GM19025 (cell line): Measurements from ENCODE around the gene WNT5A.
"Not testable (repeated sequence)": the region's sequence is repeated elsewhere in the genome, so short reads cannot be mapped to it uniquely, and the experiment has no call there.

Source experiments
- ATAC-seq: cut with Tn5 transposase; IDR thresholded peaks from one replicate; pipeline ENCODE4 v1.9.1; 2021; ENCODE audit warnings: mild to moderate bottlenecking, low read depth, moderate library complexity; ENCODE audit not compliant: unreplicated experiment

WNT5A gene

DNA sequence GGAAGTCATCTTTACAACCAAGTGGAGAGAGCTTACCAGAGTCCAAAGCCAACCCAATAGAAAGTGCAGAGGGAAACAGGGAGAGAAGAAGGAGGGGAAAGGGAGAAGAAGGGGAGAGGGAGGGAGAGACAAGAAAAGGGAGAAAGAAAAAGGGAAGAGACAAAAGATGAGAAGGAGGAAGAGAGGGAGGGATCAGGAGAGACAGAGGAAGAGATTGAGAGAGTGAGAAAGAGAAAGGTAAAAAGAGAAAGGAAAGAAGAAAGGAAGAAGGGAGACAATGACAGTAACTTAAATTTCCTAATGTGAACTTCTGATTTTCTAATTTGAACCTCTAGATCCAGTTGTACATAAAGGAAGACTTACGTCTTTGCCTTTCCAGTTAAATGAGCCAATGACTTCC, 20.7 kb upstream of the WNT5A start:
- ATAC-seq, result no peak

DNA sequence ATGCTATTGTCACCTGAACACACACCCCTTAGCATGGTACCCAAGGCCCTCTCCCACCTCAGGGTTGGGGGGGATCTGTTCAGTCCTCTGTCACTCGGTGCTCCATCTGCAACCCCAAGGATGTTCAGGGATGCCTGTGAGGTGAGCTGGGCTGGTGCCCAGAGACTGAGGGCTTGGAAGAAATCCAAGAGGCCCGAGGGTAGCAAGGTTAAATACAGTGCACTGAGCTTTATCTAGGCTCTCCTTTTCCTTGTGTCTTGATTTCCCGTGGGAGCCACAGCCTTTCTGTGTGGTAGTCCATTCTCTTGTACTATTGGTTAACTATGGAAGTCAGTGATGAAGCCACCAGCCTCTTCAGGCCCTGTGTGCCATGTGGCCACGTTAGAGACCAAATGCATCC, 18.7 kb upstream of the WNT5A start:
- ATAC-seq, result no peak

DNA sequence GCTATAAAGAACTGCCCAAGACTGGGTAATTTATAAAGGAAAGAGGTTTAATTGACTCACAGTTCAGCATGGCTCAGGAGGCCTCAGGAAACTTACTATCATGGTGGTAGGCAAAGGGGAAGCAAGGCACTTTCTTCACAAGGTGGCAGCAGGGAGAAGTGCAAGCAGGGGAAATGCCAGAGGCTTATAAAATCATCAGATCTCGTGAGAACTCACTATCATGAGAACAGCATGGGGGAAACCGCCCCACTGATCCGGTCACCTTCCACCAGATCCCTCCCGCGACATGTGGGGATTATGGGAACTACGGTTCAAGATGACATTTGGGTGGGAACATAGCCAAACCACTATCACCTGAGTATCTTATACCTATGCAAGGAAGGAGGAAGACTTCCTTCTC, 18.0 kb upstream of the WNT5A start:
- ATAC-seq, result not testable (repeated sequence)

DNA sequence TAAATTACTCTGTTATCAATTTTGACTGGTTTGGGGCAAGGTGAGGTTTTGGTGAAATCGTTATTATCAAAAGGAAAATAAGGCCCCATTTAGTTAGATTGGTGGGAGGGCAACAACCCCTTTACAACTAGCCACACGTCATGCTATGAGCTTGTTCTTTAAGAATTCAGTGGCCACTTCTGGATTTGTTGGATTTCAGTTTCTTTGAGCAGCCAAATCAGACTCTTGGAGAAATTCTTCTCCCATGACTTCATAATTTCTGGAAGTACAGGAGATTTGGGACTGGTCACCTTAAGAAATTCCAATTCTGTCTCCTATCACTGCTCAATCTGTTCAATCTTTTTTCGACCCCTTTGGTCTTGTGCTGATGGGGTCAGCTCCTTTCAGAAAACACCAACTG, 14.8 kb upstream of the WNT5A start:
- ATAC-seq, result no peak

DNA sequence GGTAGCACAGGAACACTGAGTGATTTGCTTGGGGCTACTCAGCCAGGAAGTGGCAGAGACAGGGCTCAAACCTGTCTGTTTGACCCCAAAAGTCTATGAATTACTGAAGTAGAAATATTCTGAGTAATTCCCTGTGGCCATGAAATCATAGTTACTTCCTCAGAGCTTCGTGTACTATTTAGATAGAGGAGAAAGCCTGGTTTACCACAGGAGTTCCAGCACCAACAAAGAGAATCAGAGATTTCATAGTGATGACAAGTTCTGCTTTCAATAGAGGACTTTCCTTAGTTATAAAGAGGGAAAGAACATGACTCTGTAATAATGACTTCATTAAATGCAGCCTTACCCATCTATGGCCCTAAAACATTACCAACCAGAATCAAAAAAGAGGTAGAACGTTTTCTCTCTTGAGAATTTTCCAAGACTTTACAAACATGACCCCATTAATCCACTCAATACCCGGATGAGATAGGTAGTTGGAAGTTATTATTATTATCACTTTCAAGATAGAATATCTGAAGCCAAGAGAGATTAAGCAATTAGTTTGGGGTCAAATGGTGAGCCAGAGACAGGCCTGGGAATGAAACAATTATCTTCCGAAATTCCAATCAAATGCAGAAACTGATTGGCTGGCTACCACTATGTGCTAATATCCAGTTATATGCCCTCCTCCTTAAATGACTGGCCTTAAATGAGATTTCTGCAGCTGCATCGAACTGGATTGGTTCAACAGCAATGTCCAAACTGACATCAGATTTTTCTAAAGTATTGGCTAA, 13.6 kb upstream of the WNT5A start:
- ATAC-seq, result no peak

DNA sequence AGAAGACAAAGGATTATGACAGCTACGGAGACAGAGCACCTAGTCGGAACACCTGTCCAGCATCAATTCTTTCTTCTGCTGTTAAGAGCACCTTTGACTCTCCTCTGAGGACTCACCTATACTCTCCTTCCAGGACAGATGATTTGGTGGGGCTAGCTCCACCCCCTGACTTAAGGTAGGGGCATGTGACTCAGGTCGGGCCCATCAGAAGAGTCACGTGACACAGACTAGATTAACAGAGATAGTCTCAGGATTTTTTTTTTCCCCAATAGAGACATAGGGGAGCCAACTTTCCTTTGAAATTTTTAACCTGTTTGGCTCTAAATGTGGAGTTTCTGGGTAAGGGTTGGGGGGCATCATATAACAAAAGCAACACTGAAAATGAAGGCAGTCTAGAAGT, 11.4 kb upstream of the WNT5A start:
- ATAC-seq, result no peak

DNA sequence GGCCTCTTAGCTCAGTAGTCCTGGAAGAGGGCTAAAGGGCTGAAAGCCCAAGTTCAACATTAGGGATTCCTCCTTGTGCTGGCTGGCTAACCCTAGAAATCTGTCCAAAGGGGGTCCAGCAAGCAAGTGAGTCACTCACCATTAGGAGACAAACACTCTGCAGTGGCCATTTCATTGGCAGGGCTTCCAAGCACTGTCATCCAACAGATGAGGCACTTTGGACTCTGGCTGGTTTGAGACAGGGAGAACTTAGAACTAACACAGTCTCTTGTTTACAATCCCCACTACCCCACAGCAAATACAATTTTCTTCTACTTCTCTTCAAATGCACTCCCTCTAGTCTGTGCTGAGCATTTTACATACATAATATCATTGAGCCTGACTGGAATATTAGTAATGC, 10.1 kb upstream of the WNT5A start:
- no peak for ATAC-seq

DNA sequence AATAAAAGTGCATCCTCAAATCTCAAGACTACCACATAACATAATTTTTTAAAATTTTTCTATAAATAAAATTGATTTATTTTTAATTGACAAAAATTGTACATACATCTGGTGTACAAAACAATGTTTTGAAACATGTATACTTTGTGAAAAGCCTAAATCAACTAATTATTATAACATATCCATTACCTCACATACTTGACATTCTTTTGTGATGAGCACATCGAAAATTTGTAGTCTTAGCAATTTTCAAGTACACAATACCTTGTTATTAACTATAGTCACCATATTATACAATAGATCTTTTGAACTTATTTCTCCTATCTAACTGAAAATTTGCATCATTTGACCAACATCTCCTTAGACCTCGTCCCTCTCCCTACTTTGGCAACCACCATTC, 7.9 kb upstream of the WNT5A start:
- ATAC-seq, result no peak

DNA sequence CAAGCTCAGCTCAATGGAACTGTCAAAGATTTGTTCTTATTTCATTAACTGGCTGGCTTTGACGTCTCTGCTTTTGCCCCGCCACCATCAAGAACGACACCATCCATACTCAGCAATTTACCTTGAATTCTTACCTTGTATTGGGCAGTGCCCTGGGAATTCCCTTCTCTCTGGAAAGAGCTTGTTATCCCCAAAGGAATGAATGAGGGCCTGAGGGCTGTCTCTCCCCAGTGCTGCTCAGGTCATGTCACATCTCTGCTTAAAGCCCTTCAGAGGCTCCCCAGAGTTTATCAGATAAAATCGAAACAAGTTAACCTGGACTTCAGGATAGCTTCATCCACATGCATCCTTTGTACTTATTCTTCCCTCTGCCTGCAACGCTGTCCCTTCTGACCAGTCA, 5.9 kb upstream of the WNT5A start:
- ATAC-seq, result no peak

DNA sequence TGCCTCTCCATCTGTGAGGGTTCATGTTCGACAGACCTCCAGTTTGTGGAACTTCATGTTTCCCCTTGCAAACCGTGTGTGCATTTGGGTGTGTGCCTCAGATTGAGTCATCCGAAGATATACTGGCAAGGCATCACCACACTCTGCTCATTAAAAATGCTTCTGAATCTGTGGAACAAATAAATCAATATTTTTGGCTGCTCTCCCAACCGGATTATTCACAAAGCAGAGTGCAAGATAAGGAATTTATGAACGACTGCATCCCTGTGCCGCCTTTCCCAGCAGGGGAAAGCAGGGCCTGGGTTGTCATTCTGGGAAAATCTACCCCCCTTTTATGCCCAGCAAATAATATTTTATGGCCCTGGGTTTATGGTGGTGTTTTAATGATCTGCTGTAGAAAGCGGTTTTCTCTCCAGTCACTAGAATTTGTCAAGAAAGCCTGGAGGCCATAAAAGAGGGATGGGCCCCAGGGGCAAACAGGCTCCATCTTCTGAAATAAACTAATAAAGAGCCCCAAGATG, 4.2 kb upstream of the WNT5A start:
- ATAC-seq, result no peak

DNA sequence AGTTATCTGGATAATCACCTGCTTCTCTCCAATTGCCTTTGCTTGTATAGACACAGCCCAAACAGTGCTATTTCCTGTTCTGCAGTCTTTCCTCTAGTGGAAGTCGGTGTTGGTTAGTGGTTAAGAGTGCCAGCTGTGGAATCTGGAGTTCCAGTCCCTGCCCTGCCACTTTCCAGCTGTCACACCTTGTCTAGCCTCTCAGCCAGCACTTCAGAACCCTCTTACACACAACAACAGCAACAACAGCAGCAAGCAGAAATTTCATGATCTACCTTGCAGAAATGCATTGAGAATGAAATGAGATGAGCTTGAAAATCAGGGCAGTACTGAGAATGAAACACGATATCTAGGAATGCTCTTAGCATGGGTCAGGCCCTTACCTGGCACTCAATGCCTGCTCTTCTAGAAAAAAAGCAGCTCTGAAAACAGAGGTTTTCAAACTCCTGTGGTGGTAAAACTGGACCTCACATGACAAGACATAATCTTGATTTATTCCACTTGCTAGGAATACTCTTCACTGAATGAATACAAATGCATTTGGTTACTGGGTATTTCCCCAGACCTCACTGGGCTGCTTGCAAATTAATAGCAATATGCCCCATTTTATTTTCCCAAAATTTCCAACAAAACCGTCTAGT, 3.3 kb upstream of the WNT5A start:
- ATAC-seq, result no peak

DNA sequence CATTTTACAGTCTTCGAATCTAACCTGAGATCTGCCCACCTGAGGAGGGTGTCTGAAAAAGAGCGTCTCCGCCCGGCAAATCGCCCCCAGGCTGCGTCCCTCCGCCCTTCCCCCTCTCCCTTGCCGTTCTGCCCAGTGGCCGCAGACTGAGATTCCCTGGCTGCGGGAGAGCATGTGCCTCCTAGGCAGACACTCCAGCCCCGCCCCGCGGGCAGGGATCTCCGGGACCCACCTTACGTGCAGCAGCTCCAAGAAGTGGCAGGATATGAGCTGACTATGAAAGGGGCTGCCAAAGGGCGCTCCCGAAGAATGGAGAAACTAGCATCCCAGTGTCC, 2.7 kb upstream of the WNT5A start:
- ATAC-seq, result no peak

DNA sequence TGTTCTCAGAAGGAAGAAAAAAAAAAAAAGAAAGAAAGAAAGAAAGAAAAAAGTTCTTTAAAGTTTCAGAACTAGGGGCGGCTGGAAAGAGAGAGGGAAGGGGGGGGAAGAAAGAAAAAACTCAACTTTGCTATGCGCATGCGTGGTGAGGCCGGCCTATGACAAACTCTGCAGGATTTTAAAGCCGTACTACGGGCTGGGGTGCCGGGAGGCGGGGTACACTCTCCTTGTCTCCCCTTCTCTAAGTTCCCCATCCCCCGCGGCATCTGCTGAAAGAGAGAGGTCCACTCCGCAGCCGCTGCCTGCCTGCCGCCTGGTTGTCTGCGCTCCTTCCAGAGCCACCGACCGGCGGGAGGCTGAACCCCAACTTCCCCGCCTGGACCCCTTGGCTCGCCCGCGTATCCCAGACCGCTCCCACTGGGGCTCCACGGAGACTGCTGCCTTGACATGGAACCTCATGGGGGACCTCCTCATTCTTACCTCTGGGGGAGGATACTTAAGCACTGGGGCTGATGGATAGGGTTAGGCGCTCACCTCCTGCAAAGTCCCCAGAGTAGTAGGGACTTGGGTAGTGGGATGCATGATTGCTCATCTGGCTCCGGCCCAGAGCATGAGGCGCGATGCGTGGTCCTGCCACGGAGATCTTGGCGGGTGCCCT, 1.4 kb upstream of the WNT5A start:
- ATAC-seq, result no peak

DNA sequence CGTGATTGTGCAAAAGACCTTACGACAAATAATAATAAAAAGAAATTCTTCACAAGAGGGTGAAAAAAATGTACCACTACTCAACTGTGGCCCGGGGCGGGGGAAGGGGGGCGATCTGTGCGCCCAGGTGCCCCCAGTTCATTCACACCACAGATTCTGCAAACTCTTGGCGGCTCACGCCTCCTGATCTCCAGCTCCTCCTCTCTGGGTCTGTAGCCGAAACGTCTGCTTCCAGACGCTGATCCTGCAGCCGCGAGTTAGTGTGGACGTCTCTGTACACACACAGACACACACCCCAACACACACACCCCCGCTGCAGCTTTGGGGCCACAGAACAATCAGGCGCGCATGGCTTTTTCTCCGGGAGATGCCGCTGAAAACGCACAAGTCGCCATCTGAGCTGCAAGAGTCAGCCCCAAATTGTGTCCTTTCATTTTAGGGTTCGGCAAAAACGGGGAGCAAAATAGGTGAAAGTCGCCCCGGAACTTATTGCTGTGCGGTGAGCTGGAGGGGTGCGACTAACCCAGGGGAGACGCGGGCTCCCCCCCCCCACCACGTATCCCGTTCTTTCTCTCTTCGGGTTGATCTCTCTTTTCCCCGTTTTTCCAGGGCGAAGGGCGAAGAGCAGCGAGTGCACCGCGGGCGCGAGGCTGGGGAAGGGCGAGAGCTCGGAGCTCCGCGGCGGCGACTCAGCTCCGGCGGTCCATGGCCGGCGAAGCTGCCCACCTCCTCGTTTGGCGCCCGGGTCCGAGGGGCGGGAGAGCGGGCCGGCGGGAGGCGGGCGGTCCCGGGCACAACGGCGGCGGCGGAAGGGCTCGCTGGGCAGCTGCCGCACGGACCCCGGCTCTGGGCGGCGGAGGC, 505 bp upstream of the WNT5A start:
- no peak for ATAC-seq

DNA sequence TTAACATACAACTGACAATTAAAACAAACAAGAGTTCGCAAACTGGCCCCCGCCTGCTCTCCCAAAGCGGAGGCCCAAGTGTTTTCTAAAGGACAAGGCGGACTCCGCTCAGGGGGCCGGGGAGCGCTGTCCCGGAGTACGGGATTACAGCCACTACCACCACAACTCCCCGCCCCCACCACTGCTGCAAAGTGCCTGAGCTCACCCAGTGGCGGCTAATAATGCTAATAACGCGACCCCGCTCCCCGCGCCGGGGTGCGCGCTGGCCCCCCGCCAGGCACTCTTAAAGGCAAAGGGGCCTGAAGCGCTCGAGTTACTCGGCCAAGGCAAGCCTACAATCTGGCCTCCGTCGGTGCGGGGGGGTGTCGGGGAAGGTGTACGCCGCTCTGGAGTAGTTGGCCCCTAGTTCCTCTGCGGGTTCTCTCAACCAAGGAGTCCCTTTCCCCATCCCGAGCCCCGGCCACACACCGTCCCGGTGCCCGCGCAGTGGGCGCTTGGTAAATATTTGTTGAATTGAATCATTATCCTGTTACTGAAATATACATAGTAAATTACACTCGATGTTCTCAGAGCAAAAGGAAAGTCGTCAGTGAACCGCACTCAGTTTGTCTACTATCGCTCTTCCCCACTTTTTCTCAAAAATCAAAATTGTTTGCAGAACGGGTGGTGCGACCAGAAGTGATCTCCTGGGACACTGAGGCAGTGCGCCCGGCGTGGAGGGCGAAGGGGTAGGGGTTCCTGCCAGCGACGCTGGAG, 827 bp downstream of the WNT5A start:
- no peak for ATAC-seq

DNA sequence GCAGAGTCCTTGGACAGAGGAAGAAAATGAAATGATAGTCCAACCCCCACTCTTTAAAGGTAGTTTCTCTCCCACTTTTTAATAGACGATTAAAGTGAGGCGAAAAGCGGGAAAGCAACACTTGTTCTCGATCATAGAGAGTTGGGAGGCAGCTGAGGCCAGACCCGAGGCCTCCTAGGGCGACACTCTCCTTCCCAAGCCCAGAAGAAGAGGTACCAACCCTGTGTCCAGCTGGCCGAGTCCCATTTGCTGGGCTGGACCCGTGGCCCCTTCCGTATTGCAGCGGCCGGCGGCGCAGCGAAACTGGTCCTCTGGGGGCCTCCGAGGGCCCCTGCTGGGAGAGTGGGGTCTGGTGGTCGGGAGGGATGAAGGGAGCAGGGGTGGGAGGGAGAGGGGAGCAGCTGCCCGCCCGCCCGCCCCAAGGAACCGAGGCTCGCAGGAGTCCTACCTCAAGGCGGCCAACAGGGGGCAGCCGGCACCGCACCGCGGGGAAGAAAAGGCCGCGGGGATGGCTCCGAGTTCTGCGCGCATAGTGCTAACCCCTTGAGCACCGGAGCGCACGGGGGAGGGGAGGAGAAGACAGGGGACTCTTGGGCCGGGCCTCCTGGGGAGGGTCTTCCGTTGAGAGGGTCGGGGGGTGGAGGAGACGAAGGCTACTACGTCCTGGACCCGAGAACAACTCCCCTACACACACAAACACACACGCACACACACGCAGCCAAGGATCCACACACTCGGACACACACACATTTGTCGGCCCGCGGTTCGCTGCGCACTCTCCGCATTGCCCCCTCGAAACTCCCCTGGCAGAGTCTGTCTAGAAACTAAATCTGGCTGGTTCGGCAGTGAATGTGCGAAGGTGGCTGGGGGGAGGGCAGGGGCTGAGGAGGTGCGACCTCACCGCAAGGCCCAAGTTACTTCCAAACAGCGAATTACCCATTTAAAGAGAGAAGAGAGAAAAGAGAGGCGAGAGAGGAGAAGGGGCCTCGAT, 2.0 kb downstream of the WNT5A start:
- ATAC-seq, result peak; percentile 65

DNA sequence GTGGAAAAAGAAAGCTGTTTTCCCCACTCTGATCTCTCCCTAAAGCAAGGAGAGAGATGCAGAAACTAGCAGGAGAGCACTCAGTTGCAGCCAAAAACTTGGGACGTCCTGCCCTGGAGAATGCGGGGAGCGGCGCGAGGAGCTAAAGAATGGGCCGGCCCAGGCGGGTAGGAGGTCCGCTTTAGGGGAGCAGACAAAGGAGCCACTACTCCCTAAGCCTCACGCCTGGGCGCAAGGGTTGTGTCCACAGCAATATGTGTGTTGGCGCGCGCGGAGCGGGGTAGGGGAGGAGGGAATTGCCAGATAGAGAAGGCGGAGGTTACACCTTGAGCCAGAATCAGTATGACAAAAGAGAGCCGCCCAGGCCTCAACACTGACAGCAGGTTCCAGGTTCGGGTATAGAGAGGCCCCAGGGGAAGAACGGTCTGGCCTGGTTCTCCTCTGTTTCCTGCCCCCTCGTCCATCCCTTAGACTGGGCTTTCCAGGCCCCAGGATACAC, 2.9 kb downstream of the WNT5A start:
- ATAC-seq, result no peak

DNA sequence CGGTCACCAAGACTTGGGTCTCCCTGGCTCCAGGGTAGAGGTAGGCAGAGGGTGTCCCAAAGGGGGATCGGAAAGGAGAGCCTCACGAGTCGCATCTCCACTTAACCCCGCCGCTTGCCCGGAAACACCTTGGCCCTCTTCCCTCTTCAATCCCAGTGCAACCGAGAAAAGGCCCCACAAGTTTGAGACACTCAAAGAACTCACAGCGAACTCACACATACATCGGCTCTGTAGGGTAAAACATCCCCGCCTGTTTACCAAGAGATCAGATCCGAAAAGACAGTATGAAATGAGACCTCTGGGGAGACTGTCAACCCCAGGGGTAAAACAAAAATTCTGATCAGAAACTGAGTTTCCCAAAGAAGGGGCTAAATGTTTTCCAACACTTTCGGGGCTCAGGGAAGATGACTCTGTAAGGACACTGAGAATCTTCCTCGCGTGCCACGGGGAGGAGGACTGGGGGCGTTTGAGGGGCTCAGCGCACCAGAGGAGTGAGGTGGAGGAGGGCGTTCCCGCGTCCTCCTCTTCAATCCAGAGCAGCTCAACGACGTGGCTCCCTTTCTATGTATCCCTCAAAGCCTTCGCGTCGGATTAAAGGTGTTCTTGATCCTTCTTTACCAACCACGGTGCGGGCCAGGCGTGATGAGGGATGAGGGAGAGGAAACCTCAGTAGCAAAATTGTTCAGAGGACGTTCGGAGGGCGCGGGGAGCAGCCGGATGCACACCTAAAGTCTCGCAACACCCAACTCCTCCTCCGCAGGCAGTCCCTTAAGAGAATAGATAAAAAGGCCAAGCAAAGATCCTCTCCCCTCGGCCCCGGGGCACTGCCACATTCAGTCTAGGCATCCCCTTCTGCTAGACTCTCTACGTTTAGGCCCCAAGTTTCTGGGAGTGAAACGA, 3.7 kb downstream of the WNT5A start:
- ATAC-seq, result no peak
